ENCODE results near the gene COL4A1. TPM values are rescaled to one million over a fixed set of nuclear protein-coding genes. Genes with fewer than 3 reads are reported as not detected.

Gene COL4A1
- total and polyA plus RNA-seq, 2 of the 13 experiments (the other 11 are each of a cell fraction or from before 2014, with no cell fraction given), result not detected

DNA sequence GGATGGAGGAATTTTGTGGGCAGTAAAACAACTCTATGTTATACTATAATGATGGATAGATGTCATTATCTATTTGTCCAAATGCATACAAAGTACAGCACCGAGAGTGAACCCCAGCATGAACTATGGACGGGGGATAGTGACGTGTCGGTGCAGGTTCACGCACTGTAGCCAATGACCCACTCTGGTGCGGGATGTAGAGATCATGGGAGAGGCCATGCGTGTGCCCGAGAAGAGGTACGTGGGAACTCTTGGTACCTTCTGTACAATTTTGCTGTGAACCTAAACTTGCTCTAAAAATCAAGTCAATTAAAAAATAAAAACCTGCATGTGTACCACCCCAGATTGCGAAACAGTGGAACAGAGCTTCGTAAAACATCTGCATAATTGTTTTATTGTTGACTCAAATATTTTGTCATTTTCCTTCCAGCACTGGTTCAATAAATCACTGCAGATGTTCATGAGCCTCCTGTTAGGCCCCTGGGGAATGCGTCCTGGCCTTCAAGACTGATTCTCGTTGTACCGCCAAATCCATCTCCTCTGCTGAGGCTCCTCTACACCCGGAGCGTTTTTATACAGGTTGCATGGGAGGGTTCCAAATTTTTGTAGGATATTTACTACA lies 30.9 kb downstream of the COL4A1 start:
- DNase-seq (ENCODE audit: low spot score) (no peak), ATAC-seq (no peak), FAIRE-seq (no peak)
- H3K27me3 ChIP-seq (ENCODE audit: control insufficient read depth in 1 of 2, insufficient read depth in 2 of 2, low read length in 2 of 2), result peaks cover 2 to 20% of the 10 kb centered on the region in 2 experiments; a peak in 3 of 5 replicates
- no peaks in the 10 kb centered on the region for H3K79me2 ChIP-seq (ENCODE audit: insufficient read depth, low read length)
- BruUV-seq (replicated peaks), result no TSS peak
- POLR2A ChIA-PET, result no interaction called here
- H3K9ac ChIP-seq (ENCODE audit: insufficient read depth, low read depth, low read length), result no peak overlapping the region
- no peaks in the 10 kb centered on the region for H4K20me1 ChIP-seq (ENCODE audit: insufficient read depth, low read length)
- no peak overlapping the region for H2AFZ ChIP-seq (ENCODE audit: low read length)
- H3K9me3 ChIP-seq (ENCODE audit: low read length), result no peaks in the 10 kb centered on the region
- in situ Hi-C loops (cut with HindIII; ENCODE audit: extremely low pct_ligation_motif_present, low pct_unique_long_range_greater_than_20kb) (no loop called here), intact Hi-C loops (cut with micrococcal nuclease; ENCODE audit: unreplicated experiment) (no loop called here)
- WGBS (ENCODE audit: low lambda C conversion rate), result 28% methylated on average over 16 of the region's 16 CpGs
- no peak overlapping the region for H3K4me3 ChIP-seq (replicated peaks in 1 of 3; ENCODE audit: insufficient read depth in 1 of 3, low read depth in 2 of 3, low read length in 3 of 3)
- CTCF ChIA-PET (ENCODE audit: low intra/inter-chr PET ratio, low total read pairs), result no interaction called here
- H3K36me3 ChIP-seq (replicated peaks in 1 of 2; ENCODE audit: control insufficient read depth in 1 of 2, insufficient read depth in 2 of 2, low read length in 2 of 2), result no peaks in the 10 kb centered on the region
- no peaks in the 10 kb centered on the region for H3K4me1 ChIP-seq (ENCODE audit: insufficient read depth, low read length)
- no peak overlapping the region for H3K4me2 ChIP-seq (ENCODE audit: low read depth, low read length)
- no peak overlapping the region for H3K27ac ChIP-seq (ENCODE audit: extremely low read length, insufficient read depth, low read length)
- TF ChIP-seq, protein P1, sequence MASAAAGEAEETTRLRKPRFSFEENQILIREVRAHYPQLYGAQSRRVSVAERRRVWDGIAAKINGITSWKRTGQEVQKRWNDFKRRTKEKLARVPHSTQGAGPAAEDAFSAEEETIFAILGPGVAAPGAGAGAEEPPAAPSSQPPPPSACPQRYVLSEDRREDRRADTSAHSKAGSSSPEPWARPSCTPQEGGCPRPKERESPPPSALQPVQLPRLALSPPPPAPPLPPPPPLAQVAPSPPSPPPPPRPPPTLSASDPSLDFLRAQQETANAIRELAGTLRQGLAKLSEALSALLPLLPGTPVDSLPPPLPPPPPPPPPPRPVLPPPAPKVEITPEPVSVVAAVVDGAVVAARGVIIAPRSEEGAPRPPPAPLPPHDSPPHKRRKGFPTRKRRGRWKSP (CRISPR knock-in tag; IDR thresholded peaks at IDR 0.05), result no peak
- TF ChIP-seq ZNF33B (CRISPR knock-in tag; IDR thresholded peaks at IDR 0.05), result no peak
- no peak for TF ChIP-seq KLF6 (CRISPR knock-in tag; IDR thresholded peaks at IDR 0.05)
- no peak for TF ChIP-seq HNRNPK (IDR thresholded peaks at IDR 0.05; ENCODE audit: low read depth, low read length, poor library complexity, severe bottlenecking)
- TF ChIP-seq ZNF530 (CRISPR knock-in tag; IDR thresholded peaks at IDR 0.05; ENCODE audit: low read depth), result no peak
- no peak for TF ChIP-seq ZSCAN29 (CRISPR knock-in tag; conservative IDR thresholded peaks at IDR 0.05)
- no peak for TF ChIP-seq RBFOX2 (IDR thresholded peaks at IDR 0.05; ENCODE audit: low read depth, low read length)
- no peak for TF ChIP-seq ZNF460 (CRISPR knock-in tag; IDR thresholded peaks at IDR 0.05; ENCODE audit: borderline replicate concordance)
- TF ChIP-seq, protein P2, sequence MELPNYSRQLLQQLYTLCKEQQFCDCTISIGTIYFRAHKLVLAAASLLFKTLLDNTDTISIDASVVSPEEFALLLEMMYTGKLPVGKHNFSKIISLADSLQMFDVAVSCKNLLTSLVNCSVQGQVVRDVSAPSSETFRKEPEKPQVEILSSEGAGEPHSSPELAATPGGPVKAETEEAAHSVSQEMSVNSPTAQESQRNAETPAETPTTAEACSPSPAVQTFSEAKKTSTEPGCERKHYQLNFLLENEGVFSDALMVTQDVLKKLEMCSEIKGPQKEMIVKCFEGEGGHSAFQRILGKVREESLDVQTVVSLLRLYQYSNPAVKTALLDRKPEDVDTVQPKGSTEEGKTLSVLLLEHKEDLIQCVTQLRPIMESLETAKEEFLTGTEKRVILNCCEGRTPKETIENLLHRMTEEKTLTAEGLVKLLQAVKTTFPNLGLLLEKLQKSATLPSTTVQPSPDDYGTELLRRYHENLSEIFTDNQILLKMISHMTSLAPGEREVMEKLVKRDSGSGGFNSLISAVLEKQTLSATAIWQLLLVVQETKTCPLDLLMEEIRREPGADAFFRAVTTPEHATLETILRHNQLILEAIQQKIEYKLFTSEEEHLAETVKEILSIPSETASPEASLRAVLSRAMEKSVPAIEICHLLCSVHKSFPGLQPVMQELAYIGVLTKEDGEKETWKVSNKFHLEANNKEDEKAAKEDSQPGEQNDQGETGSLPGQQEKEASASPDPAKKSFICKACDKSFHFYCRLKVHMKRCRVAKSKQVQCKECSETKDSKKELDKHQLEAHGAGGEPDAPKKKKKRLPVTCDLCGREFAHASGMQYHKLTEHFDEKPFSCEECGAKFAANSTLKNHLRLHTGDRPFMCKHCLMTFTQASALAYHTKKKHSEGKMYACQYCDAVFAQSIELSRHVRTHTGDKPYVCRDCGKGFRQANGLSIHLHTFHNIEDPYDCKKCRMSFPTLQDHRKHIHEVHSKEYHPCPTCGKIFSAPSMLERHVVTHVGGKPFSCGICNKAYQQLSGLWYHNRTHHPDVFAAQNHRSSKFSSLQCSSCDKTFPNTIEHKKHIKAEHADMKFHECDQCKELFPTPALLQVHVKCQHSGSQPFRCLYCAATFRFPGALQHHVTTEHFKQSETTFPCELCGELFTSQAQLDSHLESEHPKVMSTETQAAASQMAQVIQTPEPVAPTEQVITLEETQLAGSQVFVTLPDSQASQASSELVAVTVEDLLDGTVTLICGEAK (IDR thresholded peaks at IDR 0.05), result no peak
- TF ChIP-seq, protein P2 (CRISPR knock-in tag; IDR thresholded peaks at IDR 0.05), result no peak
- TF ChIP-seq, protein P3, sequence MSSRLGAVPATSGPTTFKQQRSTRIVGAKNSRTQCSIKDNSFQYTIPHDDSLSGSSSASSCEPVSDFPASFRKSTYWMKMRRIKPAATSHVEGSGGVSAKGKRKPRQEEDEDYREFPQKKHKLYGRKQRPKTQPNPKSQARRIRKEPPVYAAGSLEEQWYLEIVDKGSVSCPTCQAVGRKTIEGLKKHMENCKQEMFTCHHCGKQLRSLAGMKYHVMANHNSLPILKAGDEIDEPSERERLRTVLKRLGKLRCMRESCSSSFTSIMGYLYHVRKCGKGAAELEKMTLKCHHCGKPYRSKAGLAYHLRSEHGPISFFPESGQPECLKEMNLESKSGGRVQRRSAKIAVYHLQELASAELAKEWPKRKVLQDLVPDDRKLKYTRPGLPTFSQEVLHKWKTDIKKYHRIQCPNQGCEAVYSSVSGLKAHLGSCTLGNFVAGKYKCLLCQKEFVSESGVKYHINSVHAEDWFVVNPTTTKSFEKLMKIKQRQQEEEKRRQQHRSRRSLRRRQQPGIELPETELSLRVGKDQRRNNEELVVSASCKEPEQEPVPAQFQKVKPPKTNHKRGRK (CRISPR knock-in tag; IDR thresholded peaks at IDR 0.05), result no peak
- TF ChIP-seq ZNF335 (CRISPR knock-in tag; IDR thresholded peaks at IDR 0.05), result no peak
- no peak for TF ChIP-seq ZNF562 (CRISPR knock-in tag; IDR thresholded peaks at IDR 0.05; ENCODE audit: borderline replicate concordance)
- no peak for TF ChIP-seq ZNF724P (CRISPR knock-in tag; IDR thresholded peaks at IDR 0.05; ENCODE audit: borderline replicate concordance)
